Measurements from ENCODE around the gene ANKRD27.

Gene ANKRD27

GRCh38 chr19:32637480-32637879 is 37.5 kb downstream of the ANKRD27 start:
- no peak for TF ChIP-seq CTCF (IDR thresholded peaks at IDR 0.05; ENCODE audit: control insufficient read depth, extremely low read depth, insufficient read depth)
- no peak for DNase-seq (ENCODE audit: low read depth)
- no peak overlapping the region for H3K4me3 ChIP-seq (ENCODE audit: low read depth, low read length)

GRCh38 chr19:32631381-32631780 is 43.6 kb downstream of the ANKRD27 start:
- TF ChIP-seq CTCF (IDR thresholded peaks at IDR 0.05; ENCODE audit: control insufficient read depth, extremely low read depth, insufficient read depth): peak; percentile 24; the same call in 1 of the 2 replicates
- no peak overlapping the region for H3K4me3 ChIP-seq (ENCODE audit: low read depth, low read length)
- DNase-seq (ENCODE audit: low read depth): no peak

GRCh38 chr19:32630338-32630737 is 44.6 kb downstream of the ANKRD27 start:
- no peak for TF ChIP-seq CTCF (IDR thresholded peaks at IDR 0.05; ENCODE audit: control insufficient read depth, extremely low read depth, insufficient read depth)
- no peak for DNase-seq (ENCODE audit: low read depth)
- H3K4me3 ChIP-seq (ENCODE audit: low read depth, low read length): no peak overlapping the region

GRCh38 chr19:32627714-32628270 is 47.2 kb downstream of the ANKRD27 start:
- no peak for TF ChIP-seq CTCF (IDR thresholded peaks at IDR 0.05; ENCODE audit: control insufficient read depth, extremely low read depth, insufficient read depth)
- no peak for DNase-seq (ENCODE audit: low read depth)
- no peak overlapping the region for H3K4me3 ChIP-seq (ENCODE audit: low read depth, low read length)

- H3K4me3 ChIP-seq (ENCODE audit: low read depth, low read length): no peak overlapping the region
- TF ChIP-seq CTCF (IDR thresholded peaks at IDR 0.05; ENCODE audit: control insufficient read depth, extremely low read depth, insufficient read depth): no peak
- no peak for DNase-seq (ENCODE audit: low read depth)
Observed at GRCh38 chr19:32626969-32627368, 48.0 kb downstream of the ANKRD27 start.

GRCh38 chr19:32624410-32624809 is 50.6 kb downstream of the ANKRD27 start:
- H3K4me3 ChIP-seq (ENCODE audit: low read depth, low read length): no peak overlapping the region
- DNase-seq (ENCODE audit: low read depth): no peak
- no peak for TF ChIP-seq CTCF (IDR thresholded peaks at IDR 0.05; ENCODE audit: control insufficient read depth, extremely low read depth, insufficient read depth)

- TF ChIP-seq CTCF (IDR thresholded peaks at IDR 0.05; ENCODE audit: control insufficient read depth, extremely low read depth, insufficient read depth): no peak
- no peak overlapping the region for H3K4me3 ChIP-seq (ENCODE audit: low read depth, low read length)
- DNase-seq (ENCODE audit: low read depth): no peak
Observed at GRCh38 chr19:32622002-32622401, 53.0 kb downstream of the ANKRD27 start.

Data from LNCaP clone FGC (cell line).